HG02588 (cell line): Measurements from ENCODE around the gene ZNF345.

Source experiments
- ATAC-seq: cut with Tn5 transposase; IDR thresholded peaks from one replicate; pipeline ENCODE4 v1.9.1; 2021; ENCODE audit warnings: mild to moderate bottlenecking, moderate library complexity; ENCODE audit not compliant: unreplicated experiment

Gene ZNF345

DNA sequence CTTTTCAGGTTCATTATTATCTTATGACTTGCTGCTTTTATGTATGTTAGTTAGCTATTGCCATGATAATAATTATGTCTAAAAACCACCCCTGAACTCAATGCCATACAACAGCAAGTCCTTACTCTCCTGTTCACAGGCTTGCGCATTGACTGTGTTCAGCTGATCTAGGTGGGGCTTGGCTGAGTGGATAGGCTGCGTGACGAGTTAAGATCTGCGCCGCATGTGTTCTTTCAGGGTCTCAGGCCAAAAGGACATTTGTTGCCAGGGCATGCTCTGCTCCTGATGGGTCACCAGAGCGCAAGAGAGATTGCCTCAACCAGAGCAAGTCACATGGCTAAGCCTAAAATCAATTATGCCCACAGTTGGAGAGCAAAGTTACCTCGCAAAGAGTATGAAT, 66.3 kb downstream of the ZNF345 start:
- ATAC-seq = no peak

DNA sequence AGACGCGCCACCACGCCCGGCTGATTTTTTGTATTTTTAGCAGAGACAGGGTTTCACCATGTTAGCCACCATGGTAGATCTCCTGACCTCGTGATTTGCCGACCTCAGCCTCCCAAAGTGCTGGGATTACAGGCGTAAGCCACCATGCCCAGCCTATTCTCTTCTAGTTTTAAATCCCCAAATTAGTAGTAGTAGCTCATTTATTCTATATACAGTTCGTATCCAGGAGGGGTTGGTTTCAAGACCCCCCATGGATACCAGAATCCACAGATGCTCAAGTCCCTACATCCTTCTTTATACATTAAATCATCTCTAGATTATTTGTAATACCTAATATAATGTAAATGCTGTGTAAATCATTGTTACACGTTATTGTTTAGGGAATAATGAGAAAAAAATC, 67.4 kb downstream of the ZNF345 start:
- no peak for ATAC-seq
